Erythroblast (primary cell): ENCODE measurements around the gene MRPS9.

Source experiments
- GATA1 ChIP-seq: IDR thresholded peaks from 2 replicates; pipeline ENCODE4 v1.6.1; 2011; ENCODE audit warnings: low read depth, mild to moderate bottlenecking, control low read depth, low read length, moderate library complexity
- POLR2A ChIP-seq: IDR thresholded peaks from 2 replicates; pipeline ENCODE4 v1.6.1; 2011; ENCODE audit warnings: mild to moderate bottlenecking, low read length

- TF ChIP-seq POLR2A (no peak), GATA1 (no peak)
Measured at GRCh38 chr2:105082107-105082506, 44.2 kb downstream of the MRPS9 start.
